Measurements from ENCODE around the gene ADGRB2.

DNA sequence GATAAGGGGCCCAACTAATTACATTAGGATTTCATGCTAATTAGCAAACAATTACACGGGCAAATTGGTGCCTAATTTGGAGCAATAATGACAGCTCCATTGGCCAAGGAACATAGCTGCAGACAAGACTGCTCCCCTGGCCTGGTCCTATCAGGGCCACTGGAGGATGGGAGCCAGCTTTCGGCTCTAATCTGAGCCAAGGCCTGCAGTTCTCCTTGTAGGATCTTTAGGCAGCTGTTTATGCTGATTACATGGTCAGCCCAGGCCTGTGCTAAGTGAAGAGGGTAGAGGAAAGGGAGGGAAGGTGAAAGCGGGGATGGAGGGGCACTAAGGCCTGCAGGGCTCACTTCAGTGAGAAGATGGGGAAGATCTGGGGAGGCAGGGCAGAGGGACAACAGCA lies 12.4 kb upstream of the ADGRB2 start:
- TF ChIP-seq, protein P1, sequence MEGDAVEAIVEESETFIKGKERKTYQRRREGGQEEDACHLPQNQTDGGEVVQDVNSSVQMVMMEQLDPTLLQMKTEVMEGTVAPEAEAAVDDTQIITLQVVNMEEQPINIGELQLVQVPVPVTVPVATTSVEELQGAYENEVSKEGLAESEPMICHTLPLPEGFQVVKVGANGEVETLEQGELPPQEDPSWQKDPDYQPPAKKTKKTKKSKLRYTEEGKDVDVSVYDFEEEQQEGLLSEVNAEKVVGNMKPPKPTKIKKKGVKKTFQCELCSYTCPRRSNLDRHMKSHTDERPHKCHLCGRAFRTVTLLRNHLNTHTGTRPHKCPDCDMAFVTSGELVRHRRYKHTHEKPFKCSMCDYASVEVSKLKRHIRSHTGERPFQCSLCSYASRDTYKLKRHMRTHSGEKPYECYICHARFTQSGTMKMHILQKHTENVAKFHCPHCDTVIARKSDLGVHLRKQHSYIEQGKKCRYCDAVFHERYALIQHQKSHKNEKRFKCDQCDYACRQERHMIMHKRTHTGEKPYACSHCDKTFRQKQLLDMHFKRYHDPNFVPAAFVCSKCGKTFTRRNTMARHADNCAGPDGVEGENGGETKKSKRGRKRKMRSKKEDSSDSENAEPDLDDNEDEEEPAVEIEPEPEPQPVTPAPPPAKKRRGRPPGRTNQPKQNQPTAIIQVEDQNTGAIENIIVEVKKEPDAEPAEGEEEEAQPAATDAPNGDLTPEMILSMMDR (IDR thresholded peaks at IDR 0.05): no peak
- TF ChIP-seq POLR2A (IDR thresholded peaks at IDR 0.05): no peak
